IMR-90 (cell line): ENCODE results near the gene ZKSCAN5.

Experiments used
- MAZ ChIP-seq: IDR thresholded peaks from 2 replicates; pipeline ENCODE4 v1.6.1; 2012; ENCODE audit warnings: low read depth, mild to moderate bottlenecking, low read length, improper control_type of control experiment, moderate library complexity, borderline replicate concordance
- TF ChIP-seq, protein P1 (sequence below): conservative IDR thresholded peaks from 2 replicates; pipeline ENCODE4 v1.5.1; 2012; ENCODE audit warnings: mild to moderate bottlenecking, low read depth, low read length, improper control_type of control experiment

DNA sequence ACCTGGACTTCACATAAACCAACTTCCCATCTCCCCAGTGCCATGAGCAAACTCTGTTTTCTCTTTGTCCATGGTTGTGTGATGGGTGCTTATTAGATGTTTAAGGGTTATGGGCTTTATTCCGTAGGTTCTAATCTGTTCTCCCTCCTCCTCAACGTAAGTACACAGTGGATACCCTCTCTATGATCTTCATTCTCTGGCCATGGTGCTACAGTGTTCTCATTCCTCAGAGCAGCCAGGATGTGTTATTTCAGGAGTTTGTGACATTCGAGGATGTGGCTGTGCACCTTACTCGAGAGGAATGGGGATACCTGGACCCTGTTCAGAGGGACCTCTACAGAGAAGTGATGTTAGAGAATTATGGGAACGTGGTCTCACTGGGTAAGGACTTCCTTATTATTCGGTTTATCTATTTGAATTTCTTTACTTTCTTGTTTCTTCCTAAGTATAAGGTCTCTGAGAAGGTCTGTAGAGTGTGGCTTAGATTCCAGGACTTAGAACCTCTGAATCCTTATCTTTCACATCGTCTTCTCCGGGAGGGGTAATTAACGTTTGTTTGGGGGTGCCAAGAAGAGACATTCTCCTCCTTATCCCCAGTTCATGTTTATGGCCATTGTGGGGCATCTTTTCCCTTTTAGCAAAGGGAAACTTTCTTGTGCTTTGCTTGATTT lies 57.8 kb downstream of the ZKSCAN5 start:
- no peak for TF ChIP-seq MAZ
- TF ChIP-seq, protein P1, sequence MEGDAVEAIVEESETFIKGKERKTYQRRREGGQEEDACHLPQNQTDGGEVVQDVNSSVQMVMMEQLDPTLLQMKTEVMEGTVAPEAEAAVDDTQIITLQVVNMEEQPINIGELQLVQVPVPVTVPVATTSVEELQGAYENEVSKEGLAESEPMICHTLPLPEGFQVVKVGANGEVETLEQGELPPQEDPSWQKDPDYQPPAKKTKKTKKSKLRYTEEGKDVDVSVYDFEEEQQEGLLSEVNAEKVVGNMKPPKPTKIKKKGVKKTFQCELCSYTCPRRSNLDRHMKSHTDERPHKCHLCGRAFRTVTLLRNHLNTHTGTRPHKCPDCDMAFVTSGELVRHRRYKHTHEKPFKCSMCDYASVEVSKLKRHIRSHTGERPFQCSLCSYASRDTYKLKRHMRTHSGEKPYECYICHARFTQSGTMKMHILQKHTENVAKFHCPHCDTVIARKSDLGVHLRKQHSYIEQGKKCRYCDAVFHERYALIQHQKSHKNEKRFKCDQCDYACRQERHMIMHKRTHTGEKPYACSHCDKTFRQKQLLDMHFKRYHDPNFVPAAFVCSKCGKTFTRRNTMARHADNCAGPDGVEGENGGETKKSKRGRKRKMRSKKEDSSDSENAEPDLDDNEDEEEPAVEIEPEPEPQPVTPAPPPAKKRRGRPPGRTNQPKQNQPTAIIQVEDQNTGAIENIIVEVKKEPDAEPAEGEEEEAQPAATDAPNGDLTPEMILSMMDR, result no peak
